ENCODE results near the gene S100A12.
"Not testable (repeated sequence)": the region's sequence is repeated elsewhere in the genome, so short reads cannot be mapped to it uniquely, and the experiment has no call there.

The S100A12 gene

GRCh38 chr1:153375511-153375910 lies at the start of gene S100A12:
Gene S100A12 (minus strand): TSS chr1:153375621. CDS start chr1:153374592, 1,029 bp downstream.
- H3K4me1 ChIP-seq (ENCODE audit: insufficient read depth, low read length) = no peaks in the 10 kb centered on the region
- H3K9ac ChIP-seq (ENCODE audit: low read depth, low read length) = no peak within 1 kb of the TSS
- H3K27me3 ChIP-seq (ENCODE audit: insufficient read depth, low read length) = no peaks in the 10 kb centered on the region
- no peaks in the 10 kb centered on the region for H3K9me3 ChIP-seq (ENCODE audit: insufficient read depth, low read depth, low read length)
- no peak within 1 kb of the TSS for H3K4me3 ChIP-seq (ENCODE audit: low read length)
- no peak within 1 kb of the TSS for H3K27ac ChIP-seq (ENCODE audit: low read length)
- H3K36me3 ChIP-seq (ENCODE audit: insufficient read depth, low read depth, low read length) = no peaks in the 10 kb centered on the region

GRCh38 chr1:153422450-153423068 lies 47.1 kb upstream of the S100A12 start:
- Histone ChIP-seq H3K4me3 (ENCODE audit: low read length) (no peak overlapping the region), H3K4me1 (ENCODE audit: insufficient read depth, low read length) (no peaks in the 10 kb centered on the region), H3K9ac (ENCODE audit: low read depth, low read length) (no peak overlapping the region), H3K36me3 (ENCODE audit: insufficient read depth, low read depth, low read length) (no peaks in the 10 kb centered on the region), H3K27ac (ENCODE audit: low read length) (no peak overlapping the region), H3K27me3 (ENCODE audit: insufficient read depth, low read length) (0 out of 2 replicates have a peak, but pooled peaks cover 6% of the 10 kb centered on the region), H3K9me3 (ENCODE audit: insufficient read depth, low read depth, low read length) (no peaks in the 10 kb centered on the region)

GRCh38 chr1:153420306-153420705 lies 44.9 kb upstream of the S100A12 start:
- H3K27me3 ChIP-seq (ENCODE audit: insufficient read depth, low read length) = no peaks in the 10 kb centered on the region
- no peak overlapping the region for H3K9ac ChIP-seq (ENCODE audit: low read depth, low read length)
- no peaks in the 10 kb centered on the region for H3K4me1 ChIP-seq (ENCODE audit: insufficient read depth, low read length)
- no peaks in the 10 kb centered on the region for H3K36me3 ChIP-seq (ENCODE audit: insufficient read depth, low read depth, low read length)
- no peaks in the 10 kb centered on the region for H3K9me3 ChIP-seq (ENCODE audit: insufficient read depth, low read depth, low read length)
- H3K4me3 ChIP-seq (ENCODE audit: low read length) = no peak overlapping the region
- no peak overlapping the region for H3K27ac ChIP-seq (ENCODE audit: low read length)

GRCh38 chr1:153419436-153419793 lies 44.0 kb upstream of the S100A12 start:
- not testable (repeated sequence) for H3K27ac ChIP-seq (ENCODE audit: low read length); H3K36me3 ChIP-seq (ENCODE audit: insufficient read depth, low read depth, low read length); H3K9me3 ChIP-seq (ENCODE audit: insufficient read depth, low read depth, low read length); H3K27me3 ChIP-seq (ENCODE audit: insufficient read depth, low read length); H3K9ac ChIP-seq (ENCODE audit: low read depth, low read length); H3K4me3 ChIP-seq (ENCODE audit: low read length); H3K4me1 ChIP-seq (ENCODE audit: insufficient read depth, low read length)

- H3K4me1 ChIP-seq (ENCODE audit: insufficient read depth, low read length); H3K4me3 ChIP-seq (ENCODE audit: low read length); H3K27ac ChIP-seq (ENCODE audit: low read length); H3K36me3 ChIP-seq (ENCODE audit: insufficient read depth, low read depth, low read length); H3K9ac ChIP-seq (ENCODE audit: low read depth, low read length); H3K27me3 ChIP-seq (ENCODE audit: insufficient read depth, low read length); H3K9me3 ChIP-seq (ENCODE audit: insufficient read depth, low read depth, low read length): not testable (repeated sequence)
Measured at GRCh38 chr1:153418758-153419435, 43.5 kb upstream of the S100A12 start.

- Histone ChIP-seq H3K27me3 (ENCODE audit: insufficient read depth, low read length) (no peaks in the 10 kb centered on the region), H3K9ac (ENCODE audit: low read depth, low read length) (no peak overlapping the region), H3K4me1 (ENCODE audit: insufficient read depth, low read length) (no peaks in the 10 kb centered on the region), H3K27ac (ENCODE audit: low read length) (no peak overlapping the region), H3K36me3 (ENCODE audit: insufficient read depth, low read depth, low read length) (no peaks in the 10 kb centered on the region), H3K9me3 (ENCODE audit: insufficient read depth, low read depth, low read length) (no peaks in the 10 kb centered on the region), H3K4me3 (ENCODE audit: low read length) (no peak overlapping the region)
Measured at GRCh38 chr1:153417136-153417888, 41.9 kb upstream of the S100A12 start.

GRCh38 chr1:153415850-153416570 lies 40.6 kb upstream of the S100A12 start, which contains the start of gene S100A7A:
Gene S100A7A (plus strand): TSS chr1:153416520. CDS start chr1:153418083, 1,563 bp downstream.
- no peaks in the 10 kb centered on the region for H3K27me3 ChIP-seq (ENCODE audit: insufficient read depth, low read length)
- H3K36me3 ChIP-seq (ENCODE audit: insufficient read depth, low read depth, low read length) = no peaks in the 10 kb centered on the region
- H3K4me3 ChIP-seq (ENCODE audit: low read length) = no peak within 1 kb of the TSS
- no peak within 1 kb of the TSS for H3K9ac ChIP-seq (ENCODE audit: low read depth, low read length)
- no peaks in the 10 kb centered on the region for H3K4me1 ChIP-seq (ENCODE audit: insufficient read depth, low read length)
- no peaks in the 10 kb centered on the region for H3K9me3 ChIP-seq (ENCODE audit: insufficient read depth, low read depth, low read length)
- H3K27ac ChIP-seq (ENCODE audit: low read length) = no peak within 1 kb of the TSS

GRCh38 chr1:153413961-153414360 lies 38.5 kb upstream of the S100A12 start:
- not testable (repeated sequence) for H3K9me3 ChIP-seq (ENCODE audit: insufficient read depth, low read depth, low read length); H3K27me3 ChIP-seq (ENCODE audit: insufficient read depth, low read length); H3K36me3 ChIP-seq (ENCODE audit: insufficient read depth, low read depth, low read length); H3K27ac ChIP-seq (ENCODE audit: low read length); H3K9ac ChIP-seq (ENCODE audit: low read depth, low read length); H3K4me1 ChIP-seq (ENCODE audit: insufficient read depth, low read length); H3K4me3 ChIP-seq (ENCODE audit: low read length)

GRCh38 chr1:153407274-153407673 lies 31.9 kb upstream of the S100A12 start:
- H3K36me3 ChIP-seq (ENCODE audit: insufficient read depth, low read depth, low read length); H3K9ac ChIP-seq (ENCODE audit: low read depth, low read length); H3K27ac ChIP-seq (ENCODE audit: low read length); H3K9me3 ChIP-seq (ENCODE audit: insufficient read depth, low read depth, low read length); H3K4me1 ChIP-seq (ENCODE audit: insufficient read depth, low read length); H3K4me3 ChIP-seq (ENCODE audit: low read length): not testable (repeated sequence)
- peaks cover 22% of the 10 kb centered on the region for H3K27me3 ChIP-seq (ENCODE audit: insufficient read depth, low read length)

GRCh38 chr1:153405825-153406599 lies 30.6 kb upstream of the S100A12 start:
- not testable (repeated sequence) for H3K4me3 ChIP-seq (ENCODE audit: low read length); H3K4me1 ChIP-seq (ENCODE audit: insufficient read depth, low read length); H3K9me3 ChIP-seq (ENCODE audit: insufficient read depth, low read depth, low read length); H3K36me3 ChIP-seq (ENCODE audit: insufficient read depth, low read depth, low read length); H3K27ac ChIP-seq (ENCODE audit: low read length); H3K9ac ChIP-seq (ENCODE audit: low read depth, low read length)
- H3K27me3 ChIP-seq (ENCODE audit: insufficient read depth, low read length) = peaks cover 25% of the 10 kb centered on the region

GRCh38 chr1:153404768-153405167 lies 29.3 kb upstream of the S100A12 start:
- no peak overlapping the region for H3K27ac ChIP-seq (ENCODE audit: low read length)
- H3K27me3 ChIP-seq (ENCODE audit: insufficient read depth, low read length) = peaks cover 25% of the 10 kb centered on the region
- H3K9ac ChIP-seq (ENCODE audit: low read depth, low read length) = no peak overlapping the region
- H3K4me3 ChIP-seq (ENCODE audit: low read length) = no peak overlapping the region
- no peaks in the 10 kb centered on the region for H3K36me3 ChIP-seq (ENCODE audit: insufficient read depth, low read depth, low read length)
- no peaks in the 10 kb centered on the region for H3K4me1 ChIP-seq (ENCODE audit: insufficient read depth, low read length)
- H3K9me3 ChIP-seq (ENCODE audit: insufficient read depth, low read depth, low read length) = no peaks in the 10 kb centered on the region; the same call in 1 of the 2 replicates
